K562 (cell line): ENCODE data around the gene ARHGAP26. TPM values are rescaled to one million over a fixed set of nuclear protein-coding genes. Genes with fewer than 3 reads are reported as not detected.

ENCODE experiments used
- BRF2 ChIP-seq: IDR thresholded peaks from 3 replicates; pipeline ENCODE4 v1.6.1; 2011; ENCODE audit warnings: borderline replicate concordance, mild to moderate bottlenecking; ENCODE audit not compliant: insufficient read length, insufficient read depth
- CBX5 ChIP-seq: IDR thresholded peaks from 2 replicates; pipeline ENCODE4 v1.6.1; 2014; ENCODE audit warnings: low read depth, borderline replicate concordance
- FOXP1 ChIP-seq: sonication (generic); formaldehyde crosslinking; IDR thresholded peaks from 2 replicates; pipeline ENCODE4 v1.8.0; 2022; ENCODE audit warnings: mild to moderate bottlenecking, missing genetic modification reagents
- MAZ ChIP-seq, 2 experiments: fragments of 450-650 bp in 1 of 2; sonication (generic) in 1 of 2; formaldehyde crosslinking; IDR thresholded peaks in 1 of 2; conservative IDR thresholded peaks in 1 of 2; 2 replicates each; pipeline versions ENCODE4 v1.4.0 to v1.5.0; 2020; ENCODE audit warnings: mild to moderate bottlenecking in 1 of 2, missing genetic modification reagents in 1 of 2
- NCOR1 ChIP-seq: fragments of 450-650 bp; IDR thresholded peaks from 2 replicates; pipeline ENCODE4 v1.6.1; 2016; ENCODE audit warnings: mild to moderate bottlenecking, moderate library complexity
- NFIC ChIP-seq: fragments of 450-650 bp; IDR thresholded peaks from 2 replicates; pipeline ENCODE4 v1.6.1; 2017; ENCODE audit warnings: mild to moderate bottlenecking, inconsistent platforms
- NFRKB ChIP-seq: fragments of 450-650 bp; IDR thresholded peaks from 2 replicates; pipeline ENCODE4 v1.6.1; 2016; ENCODE audit warnings: low read depth
- NR3C1 ChIP-seq: sonication (generic); formaldehyde crosslinking; IDR thresholded peaks from 2 replicates; pipeline ENCODE4 v1.8.1; 2022; ENCODE audit warnings: missing genetic modification reagents
- RNF219 ChIP-seq: fragments of 250-450 bp; sonication (Bioruptor Pico); IDR thresholded peaks from 2 replicates; pipeline ENCODE4 v1.5.0; 2022; ENCODE audit warnings: mild to moderate bottlenecking
- TEAD2 ChIP-seq: fragments of 450-650 bp; IDR thresholded peaks from 2 replicates; pipeline ENCODE4 v1.6.1; 2016; ENCODE audit warnings: missing genetic modification characterization, control low read depth, missing compliant biosample characterization
- ZNF133 ChIP-seq: fragments of 250-450 bp; sonication (Bioruptor Pico); IDR thresholded peaks from 2 replicates; pipeline ENCODE4 v1.4.0; 2020; ENCODE audit warnings: mild to moderate bottlenecking
- ZNF354B ChIP-seq: fragments of 250-450 bp; sonication (Bioruptor Pico); IDR thresholded peaks from 2 replicates; pipeline ENCODE4 v1.4.0; 2020
- polyA plus RNA-seq, 8 experiments: library from polyadenylated mRNA; depleted of rRNA in 4 of 8; stranded (reverse) in 5 of 8; unstranded in 3 of 8; fragments of >200 nt; fragmentation: Nextera tagmentation in 2 of 8; fragmentation: Illumina TruSeq in 1 of 8; extraction: Ambion mirVana in 2 of 8; extraction: Trizol in 1 of 8; gene quantifications; 2 replicates each; pipeline versions ENCODE4 v1.2.1 to v1.2.3, GENCODE V29; 2011 to 2014; ENCODE audit warnings: inconsistent platforms in 1 of 8, missing spikeins in 1 of 8
- total RNA-seq, 7 experiments: library from RNA; depleted of rRNA in 6 of 7; stranded (reverse); fragments of >200 nt in 6 of 7; fragmentation: Illumina TruSeq in 2 of 7; extraction: Trizol in 2 of 7; gene quantifications; 2 replicates each; pipeline versions ENCODE4 v1.2.1 to v1.2.3, GENCODE V29; 2011 to 2021; ENCODE audit warnings: low replicate concordance in 1 of 7
- TF ChIP-seq, protein P1 (sequence below): sonication (generic); formaldehyde crosslinking; IDR thresholded peaks from 2 replicates; pipeline ENCODE4 v1.8.0; 2023; ENCODE audit warnings: missing genetic modification reagents, mild to moderate bottlenecking, borderline replicate concordance
- TF ChIP-seq, protein P2 (sequence below): fragments of 250-450 bp; sonication (Bioruptor Pico); IDR thresholded peaks from 2 replicates; pipeline ENCODE4 v1.8.0; 2022; ENCODE audit warnings: moderate library complexity, mild to moderate bottlenecking, inconsistent platforms
- TF ChIP-seq, protein P3 (sequence below): fragments of 450-650 bp; formaldehyde crosslinking; IDR thresholded peaks from 2 replicates; pipeline ENCODE4 v1.4.0; 2020; ENCODE audit warnings: mild to moderate bottlenecking

ARHGAP26 gene
- total and polyA plus RNA-seq, 9 of the 15 experiments (the other 6 are each of a cell fraction or from before 2014, with no cell fraction given) = 0.13 to 1.1 (median 0.55) TPM

GRCh38 chr5:143222287-143223231 is 452.4 kb downstream of the ARHGAP26 start (continued):
- TF ChIP-seq RNF219 (CRISPR knock-in tag) (no peak), FOXP1 (CRISPR knock-in tag) (no peak), NFRKB (peak; percentile 40; the same call in 1 of the 2 replicates), BRF2 (no peak), NCOR1 (no peak), MAZ (CRISPR knock-in tag; conservative IDR thresholded peaks at IDR 0.05 in 1 of 2, IDR thresholded peaks at IDR 0.05 in 1 of 2) (peak; percentile 38 to 43; a peak in 2 of 4 replicates), CBX5 (no peak), ZNF133 (no peak), ZNF354B (CRISPR knock-in tag) (0 out of 2 replicates have a peak, but pooled peaks have one; percentile 8), TEAD2 (0 out of 2 replicates have a peak, but pooled peaks have one; percentile 26), NFIC (no peak), NR3C1 (CRISPR knock-in tag) (no peak)
- TF ChIP-seq, protein P1, sequence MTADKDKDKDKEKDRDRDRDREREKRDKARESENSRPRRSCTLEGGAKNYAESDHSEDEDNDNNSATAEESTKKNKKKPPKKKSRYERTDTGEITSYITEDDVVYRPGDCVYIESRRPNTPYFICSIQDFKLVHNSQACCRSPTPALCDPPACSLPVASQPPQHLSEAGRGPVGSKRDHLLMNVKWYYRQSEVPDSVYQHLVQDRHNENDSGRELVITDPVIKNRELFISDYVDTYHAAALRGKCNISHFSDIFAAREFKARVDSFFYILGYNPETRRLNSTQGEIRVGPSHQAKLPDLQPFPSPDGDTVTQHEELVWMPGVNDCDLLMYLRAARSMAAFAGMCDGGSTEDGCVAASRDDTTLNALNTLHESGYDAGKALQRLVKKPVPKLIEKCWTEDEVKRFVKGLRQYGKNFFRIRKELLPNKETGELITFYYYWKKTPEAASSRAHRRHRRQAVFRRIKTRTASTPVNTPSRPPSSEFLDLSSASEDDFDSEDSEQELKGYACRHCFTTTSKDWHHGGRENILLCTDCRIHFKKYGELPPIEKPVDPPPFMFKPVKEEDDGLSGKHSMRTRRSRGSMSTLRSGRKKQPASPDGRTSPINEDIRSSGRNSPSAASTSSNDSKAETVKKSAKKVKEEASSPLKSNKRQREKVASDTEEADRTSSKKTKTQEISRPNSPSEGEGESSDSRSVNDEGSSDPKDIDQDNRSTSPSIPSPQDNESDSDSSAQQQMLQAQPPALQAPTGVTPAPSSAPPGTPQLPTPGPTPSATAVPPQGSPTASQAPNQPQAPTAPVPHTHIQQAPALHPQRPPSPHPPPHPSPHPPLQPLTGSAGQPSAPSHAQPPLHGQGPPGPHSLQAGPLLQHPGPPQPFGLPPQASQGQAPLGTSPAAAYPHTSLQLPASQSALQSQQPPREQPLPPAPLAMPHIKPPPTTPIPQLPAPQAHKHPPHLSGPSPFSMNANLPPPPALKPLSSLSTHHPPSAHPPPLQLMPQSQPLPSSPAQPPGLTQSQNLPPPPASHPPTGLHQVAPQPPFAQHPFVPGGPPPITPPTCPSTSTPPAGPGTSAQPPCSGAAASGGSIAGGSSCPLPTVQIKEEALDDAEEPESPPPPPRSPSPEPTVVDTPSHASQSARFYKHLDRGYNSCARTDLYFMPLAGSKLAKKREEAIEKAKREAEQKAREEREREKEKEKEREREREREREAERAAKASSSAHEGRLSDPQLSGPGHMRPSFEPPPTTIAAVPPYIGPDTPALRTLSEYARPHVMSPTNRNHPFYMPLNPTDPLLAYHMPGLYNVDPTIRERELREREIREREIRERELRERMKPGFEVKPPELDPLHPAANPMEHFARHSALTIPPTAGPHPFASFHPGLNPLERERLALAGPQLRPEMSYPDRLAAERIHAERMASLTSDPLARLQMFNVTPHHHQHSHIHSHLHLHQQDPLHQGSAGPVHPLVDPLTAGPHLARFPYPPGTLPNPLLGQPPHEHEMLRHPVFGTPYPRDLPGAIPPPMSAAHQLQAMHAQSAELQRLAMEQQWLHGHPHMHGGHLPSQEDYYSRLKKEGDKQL (CRISPR knock-in tag) = no peak
- TF ChIP-seq, protein P2, sequence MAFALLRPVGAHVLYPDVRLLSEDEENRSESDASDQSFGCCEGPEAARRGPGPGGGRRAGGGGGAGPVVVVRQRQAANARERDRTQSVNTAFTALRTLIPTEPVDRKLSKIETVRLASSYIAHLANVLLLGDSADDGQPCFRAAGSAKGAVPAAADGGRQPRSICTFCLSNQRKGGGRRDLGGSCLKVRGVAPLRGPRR (CRISPR knock-in tag) = no peak
- TF ChIP-seq, protein P3, sequence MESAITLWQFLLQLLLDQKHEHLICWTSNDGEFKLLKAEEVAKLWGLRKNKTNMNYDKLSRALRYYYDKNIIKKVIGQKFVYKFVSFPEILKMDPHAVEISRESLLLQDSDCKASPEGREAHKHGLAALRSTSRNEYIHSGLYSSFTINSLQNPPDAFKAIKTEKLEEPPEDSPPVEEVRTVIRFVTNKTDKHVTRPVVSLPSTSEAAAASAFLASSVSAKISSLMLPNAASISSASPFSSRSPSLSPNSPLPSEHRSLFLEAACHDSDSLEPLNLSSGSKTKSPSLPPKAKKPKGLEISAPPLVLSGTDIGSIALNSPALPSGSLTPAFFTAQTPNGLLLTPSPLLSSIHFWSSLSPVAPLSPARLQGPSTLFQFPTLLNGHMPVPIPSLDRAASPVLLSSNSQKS (CRISPR knock-in tag) = no peak
